HG02885 (cell line): ENCODE data around the gene NRG3.

Experiments
- ATAC-seq: cut with Tn5 transposase; IDR thresholded peaks from one replicate; pipeline ENCODE4 v1.9.1; 2021; ENCODE audit warnings: mild to moderate bottlenecking; ENCODE audit not compliant: unreplicated experiment, poor library complexity

NRG3 gene

GRCh38 chr10:82856957-82857613 lies 982.1 kb downstream of the NRG3 start:
- no peak for ATAC-seq

DNA sequence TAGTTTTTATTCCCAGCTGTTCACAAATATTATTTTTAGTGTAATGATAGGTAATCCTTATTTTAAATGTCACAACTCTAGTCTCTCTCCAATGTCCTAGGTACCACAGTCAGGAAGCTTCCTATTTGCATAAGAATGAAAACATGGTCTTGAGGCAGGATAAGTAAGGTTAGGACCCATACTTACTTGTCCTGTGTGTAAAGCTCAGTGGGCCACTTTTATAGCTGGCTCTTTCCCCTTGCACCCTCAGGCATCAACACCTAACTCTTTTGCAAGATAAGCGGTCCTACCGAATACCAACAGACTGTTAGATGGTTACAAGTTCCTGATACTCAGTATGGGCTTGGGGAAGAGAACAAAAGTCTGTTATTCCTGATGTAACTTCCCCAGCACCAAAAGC lies 986.9 kb downstream of the NRG3 start:
- ATAC-seq, result no peak

- no peak for ATAC-seq
These were observed 990.4 kb downstream of the NRG3 start for GRCh38 chr10:82865366-82865765.

DNA sequence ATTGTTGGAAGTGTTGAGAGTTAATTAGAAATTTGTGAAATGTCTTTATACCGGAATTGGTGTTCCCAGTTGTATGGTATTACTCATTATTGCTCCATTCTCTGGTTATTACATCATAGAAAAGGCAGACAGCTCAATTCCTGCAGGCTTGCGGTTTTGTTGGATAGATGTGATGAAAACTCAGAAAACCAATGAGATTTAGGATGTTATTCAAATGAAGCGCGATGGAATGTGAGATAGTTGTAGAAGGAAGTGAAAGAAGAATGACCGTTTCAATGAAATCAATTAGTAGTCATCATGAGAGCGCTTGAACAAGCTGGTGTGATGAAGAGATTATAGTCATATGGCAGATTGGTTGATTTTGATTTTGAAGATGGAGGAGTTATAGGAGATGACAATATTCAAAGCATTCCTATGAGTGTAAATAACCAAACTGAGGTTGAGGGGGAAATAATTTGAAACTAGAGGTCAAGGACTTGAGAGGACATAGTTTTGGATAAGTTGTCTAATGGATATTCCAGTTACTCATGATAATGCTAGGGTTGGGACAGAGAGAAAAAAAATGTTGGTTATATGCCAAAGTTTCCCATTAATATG lies 991.5 kb downstream of the NRG3 start:
- ATAC-seq, result no peak

DNA sequence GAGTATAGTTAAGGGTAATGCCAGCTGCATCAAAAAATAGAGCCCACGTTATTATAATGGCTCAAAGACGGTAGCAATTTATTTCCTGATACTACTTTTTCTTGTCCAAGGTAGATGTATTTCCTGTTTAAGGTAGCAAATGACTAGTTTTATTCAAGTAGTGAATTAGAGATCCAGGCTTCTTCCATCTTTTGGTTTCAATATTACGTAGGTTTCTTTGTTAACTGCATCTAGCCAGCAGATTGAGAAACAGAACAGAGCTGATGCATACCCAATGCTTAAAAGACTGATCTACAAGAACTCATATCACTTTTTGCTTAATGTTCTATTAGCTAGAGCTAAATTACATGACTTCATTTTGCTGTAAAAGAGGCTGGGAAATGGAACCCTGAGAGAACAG lies 992.1 kb downstream of the NRG3 start:
- no peak for ATAC-seq

DNA sequence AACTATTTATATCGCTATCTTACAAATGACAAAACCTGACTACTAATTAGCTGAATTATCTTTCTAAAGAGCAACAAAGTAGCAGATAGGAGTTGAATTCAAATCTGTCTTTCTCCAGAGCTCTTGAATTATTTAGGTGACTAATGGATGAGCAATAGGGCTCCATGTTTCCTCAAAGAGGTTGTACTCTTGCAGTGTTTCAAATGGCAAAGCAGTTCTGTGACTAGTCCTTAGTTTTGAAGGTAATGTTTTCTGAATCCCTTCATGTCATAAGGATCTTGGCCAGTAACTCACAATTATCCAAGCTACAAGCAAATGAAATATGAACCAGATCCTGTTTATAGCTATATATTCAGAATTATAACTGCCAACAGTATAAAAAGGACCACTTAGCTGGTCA lies 999.7 kb downstream of the NRG3 start:
- no peak for ATAC-seq

GRCh38 chr10:82880776-82881290 lies 1005.8 kb downstream of the NRG3 start:
- ATAC-seq, result no peak

DNA sequence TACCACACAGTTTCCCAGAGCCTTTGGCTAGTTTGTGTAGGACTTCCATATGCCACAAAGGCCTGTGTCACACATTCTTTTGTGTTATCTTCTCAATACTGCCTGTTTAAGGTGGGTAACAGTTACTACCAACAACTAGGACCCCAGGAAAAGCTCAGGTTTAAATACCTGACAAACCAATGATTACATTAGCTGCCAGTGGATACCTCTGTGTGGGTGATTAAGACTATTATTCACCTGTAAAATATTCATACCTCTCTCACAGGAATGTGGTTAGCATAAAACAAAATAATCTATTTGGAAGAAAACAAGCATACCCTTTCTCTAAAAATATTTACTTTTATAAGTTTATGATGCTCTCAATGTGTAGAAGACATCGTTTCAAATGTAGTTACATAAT lies 1007.7 kb downstream of the NRG3 start:
- no peak for ATAC-seq

DNA sequence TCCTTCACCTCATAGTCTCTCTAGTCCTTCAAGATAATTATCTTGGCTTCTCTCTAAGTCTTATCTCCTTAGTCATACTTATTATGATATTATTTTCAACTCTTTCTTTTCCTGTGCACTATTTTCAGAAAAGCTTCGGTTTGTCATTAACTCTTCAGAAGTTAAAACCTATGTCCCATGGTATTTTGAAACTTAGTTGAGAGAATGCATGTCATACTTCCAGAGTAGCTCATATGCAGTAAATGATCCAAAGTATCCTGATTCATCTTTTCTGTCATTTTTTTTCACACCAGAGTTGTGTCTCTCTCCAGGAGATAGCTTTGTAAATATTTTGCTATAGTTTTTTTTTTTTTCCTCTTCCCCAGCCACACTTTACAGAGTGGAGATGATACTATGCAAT lies 1008.6 kb downstream of the NRG3 start:
- ATAC-seq, result no peak

DNA sequence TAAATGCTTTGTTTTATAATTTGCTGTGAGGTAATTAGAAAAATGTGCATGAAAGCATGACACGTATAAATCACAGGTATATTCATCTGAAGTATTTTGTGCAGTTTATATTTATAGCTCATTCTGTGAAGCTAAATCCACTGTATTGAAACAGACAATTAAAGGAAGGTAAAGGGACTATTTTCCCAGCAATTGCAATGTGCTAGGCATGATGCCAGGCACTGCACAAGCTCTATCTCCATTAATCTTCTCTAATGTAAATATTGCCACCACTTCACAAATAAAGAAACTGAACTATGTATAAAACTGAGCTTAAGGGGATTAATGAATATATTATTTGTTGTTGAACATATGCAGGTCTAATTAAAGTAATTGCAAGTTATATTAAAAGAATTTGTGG lies 1012.5 kb downstream of the NRG3 start:
- no peak for ATAC-seq

DNA sequence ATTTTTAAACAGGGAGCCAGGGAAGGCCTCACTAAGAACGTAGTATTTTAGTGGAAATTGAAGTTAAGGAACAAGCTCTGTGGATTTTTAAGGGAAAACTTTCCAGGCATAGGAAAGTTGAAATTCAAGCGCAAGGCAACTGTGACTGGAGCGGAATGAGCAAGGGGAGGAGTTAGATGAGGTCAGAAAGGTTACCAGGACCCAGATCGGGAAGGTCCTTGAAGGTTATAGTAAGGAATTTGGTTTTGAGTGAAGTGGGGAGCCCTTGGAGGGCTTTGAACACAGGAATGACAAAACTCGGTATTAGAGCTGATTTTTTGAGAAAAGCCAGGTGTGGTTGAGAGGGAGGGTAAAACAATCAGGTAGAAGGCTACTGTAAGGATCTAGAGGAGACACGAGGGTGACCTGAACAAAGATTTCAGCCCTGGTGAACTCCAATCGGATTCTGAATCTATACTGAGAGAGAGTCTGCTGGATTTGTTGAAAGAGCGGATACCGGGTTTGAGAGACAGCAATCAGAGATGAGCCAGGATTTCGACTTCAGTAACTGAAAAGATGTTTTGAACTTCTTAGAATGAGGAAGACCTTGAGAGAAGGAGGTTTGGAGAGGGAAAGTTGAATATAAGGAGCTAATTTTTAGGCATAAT lies 1013.9 kb downstream of the NRG3 start:
- ATAC-seq, result no peak

- ATAC-seq, result no peak
These were observed 1014.7 kb downstream of the NRG3 start for GRCh38 chr10:82889728-82890127.

GRCh38 chr10:82890573-82890972 lies 1015.6 kb downstream of the NRG3 start:
- no peak for ATAC-seq

- no peak for ATAC-seq
These were observed 1033.1 kb downstream of the NRG3 start for GRCh38 chr10:82908096-82908495.

- ATAC-seq, result no peak
These were observed 1033.8 kb downstream of the NRG3 start for GRCh38 chr10:82908751-82909150.

DNA sequence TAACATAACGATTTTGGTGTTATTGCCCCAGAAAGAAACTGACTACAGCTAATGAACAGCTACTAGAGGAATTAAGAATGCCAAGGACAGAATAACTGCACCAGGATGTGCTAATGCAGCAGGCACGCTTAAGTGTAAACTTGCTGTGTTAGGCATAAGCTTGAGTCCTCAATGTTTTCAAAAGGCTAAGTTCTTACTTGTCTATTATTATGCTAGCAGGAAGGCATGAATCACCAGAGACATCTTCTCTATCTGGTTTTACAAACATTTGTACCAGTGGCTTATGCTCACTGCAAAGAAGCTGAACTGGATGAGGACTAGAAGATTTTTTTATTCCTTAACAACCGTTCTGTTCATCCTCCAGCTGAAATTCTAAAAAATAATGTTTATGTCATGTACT lies 1035.3 kb downstream of the NRG3 start:
- no peak for ATAC-seq

DNA sequence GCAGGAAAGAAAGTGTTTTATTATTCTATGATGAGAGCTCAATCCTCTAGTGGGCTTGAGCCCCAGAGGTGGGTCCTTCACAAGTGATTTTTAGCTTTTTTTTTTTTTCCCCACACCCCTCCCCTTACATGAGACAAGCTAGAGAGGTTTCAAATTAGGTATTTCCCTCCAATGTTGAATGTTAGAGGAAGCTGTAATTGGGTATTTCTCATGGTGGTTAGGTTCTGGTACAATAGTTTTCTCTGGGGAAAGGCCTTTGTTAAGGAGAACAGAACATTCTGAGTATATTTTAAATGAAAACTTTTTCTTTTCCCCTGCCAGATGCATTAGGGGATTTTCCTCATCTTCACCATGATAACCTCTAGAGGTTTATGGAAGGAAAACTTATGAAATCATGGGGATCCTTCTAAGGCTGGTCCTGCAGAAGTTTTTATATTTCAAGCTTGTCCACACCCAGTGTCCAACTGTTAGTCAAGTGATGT lies 1039.7 kb downstream of the NRG3 start:
- peak; percentile 71 for ATAC-seq

DNA sequence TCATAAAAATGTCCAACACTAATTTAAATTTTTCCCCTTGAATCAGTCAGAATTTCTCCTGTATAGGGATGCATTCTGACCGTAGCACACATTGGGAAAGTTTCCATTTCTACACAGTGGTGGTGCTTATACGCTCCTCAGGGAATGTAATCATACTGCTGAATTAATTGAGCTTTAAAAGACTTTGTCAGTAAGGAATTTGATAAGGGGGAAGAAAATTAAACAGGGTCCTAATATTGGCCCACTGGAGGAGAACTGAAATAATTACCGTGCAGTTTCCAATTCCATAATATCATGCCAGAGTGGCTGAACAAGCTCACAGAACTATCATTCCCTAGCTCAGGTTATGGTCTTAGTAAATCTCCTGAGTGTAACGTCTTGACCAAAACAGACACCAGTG lies 1041.9 kb downstream of the NRG3 start:
- no peak for ATAC-seq

GRCh38 chr10:82918022-82918421 lies 1043.0 kb downstream of the NRG3 start:
- no peak for ATAC-seq

DNA sequence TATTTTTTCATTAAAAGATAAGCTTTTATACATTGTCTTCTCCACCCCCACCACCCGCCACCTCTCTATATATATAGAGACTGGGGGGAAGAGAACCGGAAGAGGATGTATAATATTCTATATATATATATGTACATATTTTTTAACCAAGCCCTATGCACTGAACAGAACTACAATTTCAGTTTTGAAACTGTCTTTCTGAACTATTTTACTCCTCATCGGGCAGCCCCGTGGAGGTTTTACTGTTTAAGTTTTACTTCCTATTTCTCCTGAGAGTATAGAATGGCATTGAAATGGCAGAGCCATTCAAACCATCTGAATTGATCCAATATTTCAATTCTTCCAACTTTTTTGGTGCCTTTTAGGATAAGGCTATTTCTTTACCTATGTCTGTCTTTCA lies 1047.1 kb downstream of the NRG3 start:
- peak; percentile 44 for ATAC-seq

DNA sequence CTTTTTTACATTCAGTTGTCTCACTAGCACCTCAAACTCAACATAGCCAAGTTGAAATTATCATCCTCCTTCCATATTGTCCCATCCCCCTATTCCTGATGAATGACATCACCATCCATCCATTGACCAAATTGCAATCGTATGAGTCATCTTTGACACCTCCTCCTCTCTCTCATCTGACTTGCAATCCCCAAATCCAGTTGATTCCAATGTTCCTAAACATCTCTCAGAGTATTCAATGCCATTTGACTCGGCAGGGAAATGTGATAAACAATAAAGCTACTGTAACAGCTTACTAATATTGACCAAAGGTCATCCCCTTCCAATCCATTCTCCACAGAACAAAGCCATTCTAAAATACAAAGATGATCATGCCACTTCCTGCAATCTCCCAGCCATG lies 1047.8 kb downstream of the NRG3 start:
- ATAC-seq, result no peak

DNA sequence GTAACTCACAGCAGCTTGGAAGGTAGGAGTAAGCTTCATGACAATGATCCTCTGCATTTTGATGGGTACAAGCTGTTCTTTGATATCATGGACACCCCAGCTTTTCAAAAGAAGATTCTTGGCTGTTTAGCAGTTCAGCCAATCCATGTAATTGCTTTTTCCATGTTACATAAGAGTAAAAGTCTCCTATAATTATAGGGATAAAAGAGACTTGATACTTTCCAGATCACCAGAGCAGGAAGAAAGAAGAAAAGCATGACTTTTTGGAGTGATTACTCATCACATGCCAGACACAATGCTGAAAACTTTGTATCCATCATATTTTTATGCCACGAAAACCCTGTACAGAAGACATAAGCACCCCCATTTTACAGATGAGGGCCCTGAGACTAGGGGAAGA lies 1049.7 kb downstream of the NRG3 start:
- ATAC-seq, result no peak
